GM10248 (cell line): ENCODE results near the gene ETF1.

ENCODE experiments used
- CTCF ChIA-PET: fragments of 300-600 bp; sonication (Branson Sonifier 250); formaldehyde crosslinking; extraction: SDS; loops from one replicate; lab custom pipeline; 2021; ENCODE audit warnings: antibody characterized with exemption; lab: Yijun Ruan, JAX
- POLR2A ChIA-PET: fragments of 350-650 bp; sonication (Branson Sonifier 250); formaldehyde crosslinking; extraction: SDS; loops from one replicate; lab custom pipeline; 2020; ENCODE audit warnings: antibody characterized with exemption; lab: Yijun Ruan, JAX
- DNase-seq: peaks from one replicate; pipeline ENCODE4 v3.0.0; 2012; ENCODE audit errors: extremely low spot score
- CTCF ChIP-seq: IDR thresholded peaks from 2 replicates; pipeline ENCODE4 v1.5.1; 2012; ENCODE audit warnings: mild to moderate bottlenecking, low read depth; ENCODE audit errors: extremely low read depth, missing control alignments, control extremely low read depth

ETF1 gene

GRCh38 chr5:138554143-138554542, 11.1 kb upstream of the ETF1 start:
- no peak for DNase-seq
- ChIA-PET POLR2A (interaction anchor here (0.6 kb wide), 1 partner anchor 20 kb away, joined by 5 read pairs; no protein-coding TSS in a partner anchor), CTCF (no interaction called here)
- no peak for TF ChIP-seq CTCF

- ChIA-PET POLR2A (interaction anchor here (0.5 to 1.9 kb wide), 3 partner anchors 10 to 376 kb away, joined by 3 to 12 read pairs (median 5); partner anchors contain the start of gene ETF1), CTCF (interaction anchor here (1.1 kb wide), 1 partner anchor 10 kb away, joined by 3 read pairs; the partner anchor contains the start of gene ETF1)
- no peak for DNase-seq
- TF ChIP-seq CTCF: no peak
These were observed 10.5 kb upstream of the ETF1 start for GRCh38 chr5:138553437-138554095.

GRCh38 chr5:138552657-138553056, 9.6 kb upstream of the ETF1 start:
- no peak for DNase-seq
- no peak for TF ChIP-seq CTCF
- CTCF ChIA-PET: interaction anchor here (1.1 kb wide), 1 partner anchor 9 kb away, joined by 3 read pairs; the partner anchor contains the start of gene ETF1
- POLR2A ChIA-PET: interaction anchor here (0.6 to 1.9 kb wide), 3 partner anchors 9 to 212 kb away, joined by 5 to 12 read pairs (median 6); partner anchors contain the start of genes ETF1 and HSPA9

- ChIA-PET POLR2A (no interaction called here), CTCF (interaction anchor here (1.5 to 3.3 kb wide), 4 partner anchors 8 to 100 kb away, joined by 3 to 13 read pairs (median 9); no protein-coding TSS in a partner anchor)
- no peak for TF ChIP-seq CTCF
- no peak for DNase-seq
These were observed 6.4 kb upstream of the ETF1 start for GRCh38 chr5:138549414-138549813.

- ChIA-PET POLR2A (no interaction called here), CTCF (interaction anchor here (0.6 to 3.3 kb wide), 4 partner anchors 11 to 575 kb away, joined by 3 to 13 read pairs (median 3); no protein-coding TSS in a partner anchor)
- no peak for DNase-seq
- TF ChIP-seq CTCF: no peak
These were observed 3.0 kb upstream of the ETF1 start for GRCh38 chr5:138545919-138546562.
